ENCODE measurements around the gene CBX3.
"Not testable (repeated sequence)": the region's sequence is repeated elsewhere in the genome, so short reads cannot be mapped to it uniquely, and the experiment has no call there.

CBX3 gene

GRCh38 chr7:26188206-26188956 is 13.2 kb upstream of the CBX3 start:
- no peak for DNase-seq (ENCODE audit: low read depth)

GRCh38 chr7:26188957-26189541 is 12.5 kb upstream of the CBX3 start:
- no peak for DNase-seq (ENCODE audit: low read depth)

DNA sequence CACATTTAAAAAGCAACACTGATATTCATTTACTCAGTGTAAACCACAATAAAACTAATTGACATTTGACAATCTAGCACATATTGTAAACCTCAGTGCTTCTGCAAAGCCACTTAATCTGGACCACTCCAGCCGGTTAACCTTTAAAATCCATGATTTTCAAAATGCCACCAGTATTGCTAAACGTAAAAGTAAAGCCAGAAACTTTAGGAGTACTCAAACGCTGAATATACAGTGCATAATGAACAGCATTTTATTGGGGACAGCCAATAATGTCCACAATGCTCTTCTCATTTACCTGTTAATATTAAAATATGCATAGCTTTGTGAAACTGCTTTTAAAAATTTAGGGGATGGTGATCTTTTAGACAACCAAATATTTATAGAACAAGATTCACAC is 11.8 kb upstream of the CBX3 start:
- DNase-seq (ENCODE audit: low read depth), result no peak

DNA sequence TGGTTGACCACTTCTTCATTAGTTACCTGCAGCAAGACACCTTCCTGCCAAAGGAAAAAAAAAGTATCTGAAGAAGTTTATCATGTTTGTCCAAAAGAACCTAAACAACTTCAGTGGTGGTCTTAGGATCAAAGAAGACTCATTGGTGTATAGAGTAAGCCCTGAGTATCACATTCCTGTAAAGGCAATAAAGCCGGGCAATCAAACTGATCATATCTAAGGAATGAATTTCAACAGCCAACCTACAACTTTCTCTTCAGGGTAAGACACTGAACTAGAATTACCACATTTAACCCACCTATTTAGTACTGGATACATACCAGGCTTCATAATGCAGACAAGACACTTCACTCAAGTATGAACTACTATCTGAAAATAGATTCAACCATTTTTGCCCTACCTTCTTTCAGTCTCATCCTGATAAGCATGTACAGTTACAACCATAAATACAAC is 11.1 kb upstream of the CBX3 start:
- DNase-seq (ENCODE audit: low read depth), result no peak

DNA sequence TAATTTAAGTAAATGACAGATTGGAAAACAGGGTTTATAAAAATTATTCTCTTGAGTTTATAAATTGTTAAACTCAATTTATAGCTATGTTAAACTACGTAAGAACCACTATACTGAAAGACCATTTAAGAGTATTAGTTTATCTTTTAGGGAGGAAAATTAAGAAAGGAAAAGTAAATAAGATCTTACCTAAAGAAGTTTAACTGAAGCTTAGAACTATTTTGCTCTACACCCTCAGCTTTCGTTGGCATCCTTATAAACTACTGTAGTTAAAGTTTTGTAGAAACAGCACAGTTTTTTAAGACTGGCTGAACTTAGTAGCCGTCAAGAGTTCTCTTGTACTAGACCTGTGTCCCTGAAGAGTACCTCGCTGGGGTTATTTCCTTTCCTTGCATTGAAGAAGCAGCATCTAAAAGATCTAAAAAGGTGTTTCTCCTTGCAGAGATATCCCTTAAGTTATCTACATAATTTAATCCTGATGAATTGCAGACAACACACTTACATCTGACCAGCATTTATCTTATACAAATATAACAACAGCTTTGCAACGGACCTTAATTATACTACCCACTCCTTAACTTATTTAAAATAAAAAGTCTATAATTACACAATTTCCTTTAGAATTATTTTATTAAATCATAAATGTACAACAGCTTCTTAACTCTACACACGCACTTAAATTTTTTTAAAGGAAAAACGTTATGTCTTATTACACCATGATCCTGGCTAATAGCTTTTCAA is 10.1 kb upstream of the CBX3 start:
- no peak for DNase-seq (ENCODE audit: low read depth)

GRCh38 chr7:26191974-26192479 is 9.5 kb upstream of the CBX3 start:
- no peak for DNase-seq (ENCODE audit: low read depth)

- no peak for DNase-seq (ENCODE audit: low read depth)
Measured at GRCh38 chr7:26192485-26193087, 9.0 kb upstream of the CBX3 start.

DNA sequence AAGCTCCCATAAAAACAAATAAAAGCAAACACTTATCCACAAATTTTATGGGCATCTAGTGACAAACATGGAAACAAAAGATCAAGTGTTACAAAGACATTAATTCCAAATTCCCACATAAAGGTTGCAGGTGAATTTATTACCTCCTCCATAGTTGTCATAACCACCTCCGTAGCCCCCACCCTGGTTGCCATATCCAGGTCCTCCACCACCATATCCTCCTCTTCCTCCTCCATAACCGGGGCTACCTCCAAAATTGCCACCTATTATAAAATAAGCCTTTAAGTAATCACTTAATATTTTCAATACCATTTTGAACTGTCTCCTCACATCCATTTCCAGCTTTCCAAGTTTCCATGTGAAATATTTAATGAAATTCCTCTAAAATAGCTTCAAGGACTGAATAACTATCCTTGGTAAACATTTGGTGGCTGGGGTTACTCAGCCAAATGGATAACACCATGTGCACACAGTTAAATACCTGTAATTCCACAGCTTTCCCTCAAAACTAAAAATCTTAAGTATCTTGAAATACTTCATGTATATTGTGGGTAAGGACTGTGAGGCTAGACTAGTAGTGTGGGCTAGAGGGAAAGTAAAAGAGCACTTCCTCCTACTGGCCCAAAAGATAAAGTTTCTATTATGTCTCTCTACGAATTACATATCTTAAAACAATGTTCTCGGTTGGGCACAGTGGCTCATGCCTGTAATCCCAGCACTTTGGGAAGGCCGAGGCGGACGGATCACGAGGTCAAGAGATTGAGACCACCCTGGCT is 7.9 kb upstream of the CBX3 start:
- DNase-seq (ENCODE audit: low read depth), result no peak

GRCh38 chr7:26194764-26195163 is 6.8 kb upstream of the CBX3 start:
- not testable (repeated sequence) for DNase-seq (ENCODE audit: low read depth)

DNA sequence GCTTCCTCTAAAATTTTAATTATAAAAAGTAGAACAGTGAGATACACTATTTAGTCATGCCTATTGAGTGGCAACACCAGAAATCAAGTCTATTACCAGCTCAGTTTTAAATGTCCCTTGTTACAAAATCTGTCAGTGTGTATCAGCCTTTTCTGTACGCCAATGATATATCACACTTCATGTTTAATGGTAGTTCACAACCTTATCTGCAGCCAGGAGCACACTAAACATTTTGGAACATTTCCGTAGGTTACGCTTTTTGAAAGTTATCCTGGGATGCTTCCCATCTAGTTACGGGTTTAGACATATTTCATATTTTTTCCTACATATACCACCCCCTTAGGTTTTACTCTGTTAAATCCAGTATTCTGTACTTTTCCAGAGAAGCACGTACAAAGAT is 6.4 kb upstream of the CBX3 start:
- DNase-seq (ENCODE audit: low read depth), result no peak

DNA sequence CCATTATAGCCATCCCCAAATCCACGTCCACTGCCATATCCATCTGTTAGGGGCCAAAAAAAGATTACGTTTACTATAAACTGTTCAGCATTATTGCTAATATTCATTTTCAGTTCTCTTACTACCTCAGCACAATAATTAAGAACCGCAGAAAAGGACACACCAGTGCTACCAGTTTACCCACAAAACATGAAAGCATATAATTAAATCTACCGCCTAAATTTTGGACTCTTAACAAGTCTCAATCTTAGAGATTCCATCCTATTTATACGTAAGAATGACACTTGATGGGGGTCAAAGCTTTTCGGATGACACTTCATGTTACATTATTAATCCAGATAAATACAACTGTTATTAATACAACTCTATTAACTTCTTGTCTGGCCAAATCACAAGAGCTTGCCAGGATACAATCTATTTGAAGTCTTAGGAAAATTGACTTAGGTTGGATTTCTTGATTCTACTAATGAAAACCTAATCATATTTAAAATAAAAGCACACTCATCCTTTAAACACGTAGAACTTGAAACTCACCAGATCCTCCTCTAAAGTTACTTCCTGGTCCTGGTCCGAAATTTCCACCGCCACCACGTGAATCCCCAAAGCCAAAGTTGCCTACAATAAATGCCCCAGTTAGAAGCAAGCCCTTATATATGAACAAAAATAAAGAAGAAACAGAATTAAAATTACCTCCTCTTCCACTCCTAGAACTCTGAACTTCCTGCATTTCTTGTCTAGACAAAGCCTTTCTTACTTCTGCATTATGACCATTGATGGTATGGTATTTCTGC is 5.5 kb upstream of the CBX3 start:
- no peak for DNase-seq (ENCODE audit: low read depth)

GRCh38 chr7:26197153-26198115 is 4.1 kb upstream of the CBX3 start:
- no peak for DNase-seq (ENCODE audit: low read depth)

DNA sequence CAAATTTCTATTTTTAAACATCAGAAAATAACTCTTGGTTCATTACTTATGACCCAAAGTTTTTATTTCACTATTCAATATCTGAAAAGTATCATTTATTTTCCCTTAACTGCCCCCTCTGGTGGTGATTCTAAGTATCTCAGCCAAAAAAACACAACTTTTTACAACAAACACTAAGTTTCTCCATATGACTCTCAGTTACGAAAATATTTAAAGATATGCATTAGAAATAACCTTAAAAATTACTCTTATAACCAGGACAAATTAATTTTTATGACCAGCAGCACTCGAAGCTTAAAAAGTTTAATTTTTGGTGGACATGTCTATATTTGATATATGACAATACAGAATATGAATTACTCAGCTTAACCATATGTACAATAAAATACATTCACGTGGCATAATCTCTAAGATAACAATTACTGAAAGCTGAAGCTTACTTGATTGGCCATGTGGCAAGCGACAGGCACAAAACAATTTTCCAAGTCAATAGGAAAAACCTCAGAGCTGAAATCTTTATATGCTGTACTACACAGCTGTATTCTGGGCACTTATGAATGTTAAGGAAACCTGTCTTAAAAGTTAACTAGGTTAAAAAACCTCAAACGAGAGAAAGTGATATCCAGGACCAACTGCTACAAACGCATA is 3.3 kb upstream of the CBX3 start:
- DNase-seq (ENCODE audit: low read depth), result no peak

GRCh38 chr7:26198781-26199169 is 2.8 kb upstream of the CBX3 start:
- DNase-seq (ENCODE audit: low read depth), result no peak

DNA sequence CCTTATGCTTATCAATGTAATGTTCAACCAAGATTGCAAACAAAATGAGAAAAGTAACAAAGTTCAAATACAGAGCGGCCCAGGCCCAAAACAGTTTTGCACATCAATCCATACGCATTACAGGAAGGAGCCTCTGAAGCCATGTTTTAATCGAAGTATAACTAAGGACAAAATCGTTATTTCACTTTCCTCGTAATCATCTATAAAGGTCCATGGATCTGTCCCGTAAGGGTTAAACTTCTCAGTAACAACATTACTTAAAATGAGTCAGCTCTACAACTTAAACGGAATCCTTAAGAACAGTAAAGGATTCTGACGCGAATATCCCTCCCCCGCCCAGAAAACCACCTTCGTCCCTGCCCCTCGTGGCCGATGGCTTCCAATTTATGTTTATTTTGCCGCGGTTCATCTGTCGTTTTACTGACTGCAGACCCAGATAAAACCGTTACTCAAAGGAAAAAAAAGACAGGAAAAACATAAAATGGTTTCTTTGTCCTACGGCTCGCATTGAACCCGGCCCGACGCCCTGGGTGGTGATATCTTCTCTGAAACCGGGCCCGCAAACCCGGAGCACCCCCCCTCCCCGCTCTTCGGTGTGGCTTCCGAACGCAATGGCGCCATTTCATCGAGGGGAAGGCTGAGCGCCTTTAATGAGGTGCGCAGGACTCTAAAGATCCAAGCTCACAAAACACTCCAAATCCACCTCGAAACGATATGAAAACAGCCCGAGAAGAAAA is 2.1 kb upstream of the CBX3 start:
- no peak for DNase-seq (ENCODE audit: low read depth)

- DNase-seq (ENCODE audit: low read depth), result no peak
Measured at GRCh38 chr7:26200038-26200443, 1.5 kb upstream of the CBX3 start.

DNA sequence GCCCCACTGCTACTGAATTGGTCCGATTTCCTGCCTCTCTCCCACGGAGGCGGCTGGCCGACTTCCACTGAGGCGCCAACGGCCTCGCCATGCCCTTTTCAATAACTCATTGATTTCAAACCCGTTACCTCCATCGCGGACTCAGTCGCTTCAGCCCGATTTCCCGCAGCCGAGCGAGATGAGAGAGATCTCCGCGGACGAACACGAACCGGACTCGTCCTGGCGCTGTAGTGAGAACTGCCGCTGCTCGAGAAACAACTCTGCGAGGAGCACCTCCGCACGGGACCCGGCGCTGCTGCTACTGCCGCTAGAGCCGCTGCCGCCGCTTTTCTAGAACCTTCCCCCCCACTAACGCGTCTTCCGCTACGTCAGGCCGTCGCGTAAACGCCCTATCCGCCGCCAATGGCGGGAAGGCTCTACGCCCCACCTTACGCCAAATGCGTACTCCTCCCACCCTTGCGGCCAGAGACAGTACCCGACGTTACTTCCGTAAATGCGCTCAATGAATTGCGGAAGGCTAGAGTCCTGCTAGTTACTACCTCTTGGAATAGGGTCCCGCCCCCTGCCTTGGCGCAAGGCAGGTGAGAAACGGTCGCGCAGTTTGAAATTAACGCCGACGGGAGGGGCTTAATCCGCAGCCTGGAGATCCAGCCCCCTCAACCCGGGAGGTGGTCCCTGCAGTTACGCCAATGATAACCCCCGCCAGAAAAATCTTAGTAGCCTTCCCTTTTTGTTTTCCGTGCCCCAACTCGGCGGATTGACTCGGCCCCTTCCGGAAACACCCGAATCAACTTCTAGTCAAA is 900 bp upstream of the CBX3 start, which contains the start of gene HNRNPA2B1:
HNRNPA2B1 (minus strand) TSS at position 303 of the 803 bp plus-strand sequence; CDS start at position 134, 169 bp downstream.
- peak; percentile 87 for DNase-seq (ENCODE audit: low read depth)

All from CMK (cell line).